Kidney (tissue), 14 donors: ENCODE results near the gene CYP4F11. TPM values are rescaled to one million over a fixed set of nuclear protein-coding genes. Genes with fewer than 3 reads are reported as not detected.

Experiments
- DNase-seq, 5 donors: peaks; one replicate each; pipeline ENCODE4 v3.0.0-alpha.2; 2013 to 2020
- FAIRE-seq: peaks from 2 replicates; lab custom pipeline; 2012; peaks lifted over from hg19 to GRCh38; lab: Jason Lieb, UNC
- H3K27ac ChIP-seq, 2 donors: one replicate each; pipeline ENCODE4 v1.7.0; 2013; ENCODE audit warnings: low read depth in 2 of 2, low read length in 2 of 2, inconsistent platforms in 1 of 2
- H3K27me3 ChIP-seq: one replicate; pipeline ENCODE4 v1.7.1; 2013; ENCODE audit warnings: low read length, inconsistent platforms; ENCODE audit not compliant: control insufficient read depth, insufficient read depth
- H3K36me3 ChIP-seq, 3 donors: one replicate each; pipeline versions ENCODE4 v1.7.0 to v1.7.1; 2013; ENCODE audit warnings: low read length in 3 of 3, control low read depth in 1 of 3, inconsistent platforms in 1 of 3; ENCODE audit not compliant: insufficient read depth in 3 of 3, control insufficient read depth in 2 of 3
- H3K4me1 ChIP-seq, 3 donors: one replicate each; pipeline versions ENCODE4 v1.7.0 to v1.7.1; 2013; ENCODE audit warnings: low read length in 3 of 3, inconsistent platforms in 1 of 3, low read depth in 1 of 3; ENCODE audit not compliant: control insufficient read depth in 2 of 3, insufficient read depth in 2 of 3
- H3K4me3 ChIP-seq, 3 donors: one replicate each; pipeline versions ENCODE4 v1.7.0 to v1.8.1; 2013; ENCODE audit warnings: low read length in 3 of 3, control low read depth in 1 of 3, inconsistent platforms in 1 of 3
- H3K9ac ChIP-seq, 3 donors: one replicate each; pipeline versions ENCODE4 v1.7.0 to v1.7.1; 2013; ENCODE audit warnings: low read length in 3 of 3, control low read depth in 1 of 3, inconsistent platforms in 1 of 3
- H3K9me3 ChIP-seq, 3 donors: one replicate each; pipeline versions ENCODE4 v1.7.0 to v1.7.1; 2013; ENCODE audit warnings: low read length in 3 of 3, control low read depth in 1 of 3, inconsistent platforms in 1 of 3; ENCODE audit not compliant: control insufficient read depth in 2 of 3, insufficient read depth in 1 of 3
- CTCF ChIP-seq: IDR thresholded peaks from 3 replicates; pipeline ENCODE4 v1.5.1; 2012; ENCODE audit warnings: mild to moderate bottlenecking, moderate library complexity, borderline replicate concordance; ENCODE audit not compliant: insufficient read depth; ENCODE audit errors: extremely low read depth
- intact Hi-C: fragments of 100-400 bp; cut with DNase I; formaldehyde crosslinking; loops from one replicate; pipeline ENCODE4 v1.11.1; 2022
- polyA plus RNA-seq: library from polyadenylated mRNA; stranded (reverse); fragments of 350-450 nt; fragmentation: Illumina TruSeq; extraction: RNeasy Lipid Tissue Mini Kit (QIAGEN cat#74804); gene quantifications from one replicate; pipeline ENCODE4 v1.2.3, GENCODE V29; 2014; ENCODE audit warnings: low read depth, low replicate concordance; ENCODE audit not compliant: insufficient read depth
- total RNA-seq: library from RNA; stranded (reverse); fragmentation: NEBNext Ultra II Directional; extraction: Animal tissue kit (Norgen Biotek cat#: 25700); gene quantifications from one replicate; pipeline ENCODE4 v1.2.1, GENCODE V29; 2021
- donor health status: control.
- donor health status: control.
- donor health status: control.
- donor health status: control.
- donor health status: control.
- donor health status: DM: yes; HTN: yes; CAD: no.
- donor health status: Normal renal cell carcinoma (clear cell type).

The CYP4F11 gene
- total and polyA plus RNA-seq, 2 donors from 2014 or later = 2.1 to 7.2 TPM

GRCh38 chr19:15964231-15964630 is 29.9 kb upstream of the CYP4F11 start:
- H3K4me3 ChIP-seq = no peak overlapping the region
- intact Hi-C loops = no loop called here
- no peak for TF ChIP-seq CTCF
- DNase-seq (no peak), FAIRE-seq (no peak)
- H3K36me3 ChIP-seq = no peaks in the 10 kb centered on the region
- no peaks in the 10 kb centered on the region for H3K27me3 ChIP-seq
- H3K4me1 ChIP-seq = no peaks in the 10 kb centered on the region
- H3K9me3 ChIP-seq = peaks cover 0 to 6% (median 0%) of the 10 kb centered on the region in 3 donors
- no peak overlapping the region for H3K27ac ChIP-seq
- H3K9ac ChIP-seq = no peak overlapping the region

GRCh38 chr19:15962319-15962718 is 28.0 kb upstream of the CYP4F11 start:
- intact Hi-C loops = no loop called here
- H3K4me3 ChIP-seq = no peak overlapping the region
- H3K9ac ChIP-seq = no peak overlapping the region
- DNase-seq (no peak), FAIRE-seq (no peak)
- TF ChIP-seq CTCF = no peak
- no peak overlapping the region for H3K27ac ChIP-seq
- H3K9me3 ChIP-seq = peaks cover 0 to 6% (median 0%) of the 10 kb centered on the region in 3 donors
- H3K4me1 ChIP-seq = no peaks in the 10 kb centered on the region
- H3K36me3 ChIP-seq = no peaks in the 10 kb centered on the region
- no peaks in the 10 kb centered on the region for H3K27me3 ChIP-seq

GRCh38 chr19:15954820-15955219 is 20.5 kb upstream of the CYP4F11 start:
- DNase-seq = no peak
- no peaks in the 10 kb centered on the region for H3K9me3 ChIP-seq
- intact Hi-C loops = no loop called here
- no peak overlapping the region for H3K9ac ChIP-seq
- no peak overlapping the region for H3K4me3 ChIP-seq
- H3K36me3 ChIP-seq = no peaks in the 10 kb centered on the region
- H3K27ac ChIP-seq = no peak overlapping the region
- FAIRE-seq = no peak
- H3K27me3 ChIP-seq = no peaks in the 10 kb centered on the region
- H3K4me1 ChIP-seq = no peaks in the 10 kb centered on the region
- no peak for TF ChIP-seq CTCF
